Endothelial cell (in vitro differentiated cells): ENCODE data around the gene FGF14. TPM values are rescaled to one million over a fixed set of nuclear protein-coding genes. Genes with fewer than 3 reads are reported as not detected.

Source experiments
- DNase-seq: peaks from one replicate; pipeline ENCODE4 v3.0.0; 2021; ENCODE audit warnings: low spot score
- H3K27ac Mint-ChIP-seq: one replicate; pipeline ENCODE4 v1.8.0; 2021; ENCODE audit warnings: mixed read lengths, inconsistent platforms; ENCODE audit not compliant: unreplicated experiment
- H3K27me3 Mint-ChIP-seq: one replicate; pipeline ENCODE4 v1.8.0; 2021; ENCODE audit warnings: mild to moderate bottlenecking, moderate library complexity, mixed read lengths, inconsistent platforms; ENCODE audit not compliant: unreplicated experiment
- H3K36me3 Mint-ChIP-seq: one replicate; pipeline ENCODE4 v1.8.0; 2021; ENCODE audit warnings: mild to moderate bottlenecking, low read depth, mixed read lengths, inconsistent platforms; ENCODE audit not compliant: unreplicated experiment
- H3K4me1 Mint-ChIP-seq: one replicate; pipeline ENCODE4 v1.8.0; 2021; ENCODE audit warnings: mild to moderate bottlenecking, mixed read lengths, inconsistent platforms; ENCODE audit not compliant: unreplicated experiment
- H3K4me3 Mint-ChIP-seq: one replicate; pipeline ENCODE4 v1.8.0; 2021; ENCODE audit warnings: mild to moderate bottlenecking, mixed read lengths, inconsistent platforms; ENCODE audit not compliant: unreplicated experiment
- H3K9me3 Mint-ChIP-seq: one replicate; pipeline ENCODE4 v1.8.0; 2021; ENCODE audit warnings: mixed read lengths, inconsistent platforms; ENCODE audit not compliant: unreplicated experiment
- CTCF ChIP-seq: fragments of 200-600 bp; sonication (generic); IDR thresholded peaks from one replicate; pipeline ENCODE4 v1.5.0; 2021; ENCODE audit warnings: antibody characterized with exemption; ENCODE audit not compliant: unreplicated experiment
- total RNA-seq: library from RNA; stranded (reverse); fragmentation: NEBNext Ultra II Directional; extraction: Animal tissue kit (Norgen Biotek cat#: 25700); gene quantifications from one replicate; pipeline ENCODE4 v1.2.1, GENCODE V29; 2021; ENCODE audit not compliant: unreplicated experiment

The FGF14 gene
- total RNA-seq, 1 donor from 2014 or later = 0.13 TPM

- no peaks in the 10 kb centered on the region for H3K36me3 Mint-ChIP-seq
- no peak overlapping the region for H3K4me3 Mint-ChIP-seq
- no peaks in the 10 kb centered on the region for H3K9me3 Mint-ChIP-seq
- no peaks in the 10 kb centered on the region for H3K4me1 Mint-ChIP-seq
- no peak for TF ChIP-seq CTCF
- H3K27ac Mint-ChIP-seq = no peak overlapping the region
- DNase-seq = no peak
- H3K27me3 Mint-ChIP-seq = peaks cover 1% of the 10 kb centered on the region
These were observed 470.7 kb downstream of the FGF14 start for GRCh38 chr13:101931186-101931585.

GRCh38 chr13:101930331-101930730, 471.5 kb downstream of the FGF14 start:
- TF ChIP-seq CTCF = no peak
- H3K27me3 Mint-ChIP-seq = peaks cover 1% of the 10 kb centered on the region
- no peak overlapping the region for H3K27ac Mint-ChIP-seq
- no peaks in the 10 kb centered on the region for H3K9me3 Mint-ChIP-seq
- no peaks in the 10 kb centered on the region for H3K4me1 Mint-ChIP-seq
- no peak overlapping the region for H3K4me3 Mint-ChIP-seq
- no peaks in the 10 kb centered on the region for H3K36me3 Mint-ChIP-seq
- no peak for DNase-seq

GRCh38 chr13:101925731-101926130, 476.1 kb downstream of the FGF14 start:
- peaks cover 1% of the 10 kb centered on the region for H3K27me3 Mint-ChIP-seq
- H3K4me1 Mint-ChIP-seq = no peaks in the 10 kb centered on the region
- no peaks in the 10 kb centered on the region for H3K9me3 Mint-ChIP-seq
- H3K4me3 Mint-ChIP-seq = no peak overlapping the region
- no peak for TF ChIP-seq CTCF
- no peaks in the 10 kb centered on the region for H3K36me3 Mint-ChIP-seq
- no peak for DNase-seq
- no peak overlapping the region for H3K27ac Mint-ChIP-seq

- no peak for TF ChIP-seq CTCF
- H3K27ac Mint-ChIP-seq = no peak overlapping the region
- peaks cover 19% of the 10 kb centered on the region for H3K27me3 Mint-ChIP-seq
- peak; percentile 79 for DNase-seq
- peak overlapping the region; percentile 68 for H3K4me3 Mint-ChIP-seq
- no peaks in the 10 kb centered on the region for H3K9me3 Mint-ChIP-seq
- H3K4me1 Mint-ChIP-seq = peaks cover 6% of the 10 kb centered on the region
- H3K36me3 Mint-ChIP-seq = no peaks in the 10 kb centered on the region
These were observed 482.2 kb downstream of the FGF14 start for GRCh38 chr13:101919541-101920181.

GRCh38 chr13:101917833-101918661, 483.8 kb downstream of the FGF14 start:
- no peak for DNase-seq
- TF ChIP-seq CTCF = no peak
- no peak overlapping the region for H3K4me3 Mint-ChIP-seq
- no peaks in the 10 kb centered on the region for H3K36me3 Mint-ChIP-seq
- H3K27ac Mint-ChIP-seq = no peak overlapping the region
- peaks cover 20% of the 10 kb centered on the region for H3K27me3 Mint-ChIP-seq
- H3K4me1 Mint-ChIP-seq = peaks cover 6% of the 10 kb centered on the region
- no peaks in the 10 kb centered on the region for H3K9me3 Mint-ChIP-seq
